ENCODE results near the gene CASKIN2. TPM values are rescaled to one million over a fixed set of nuclear protein-coding genes. Genes with fewer than 3 reads are reported as not detected.
"Not testable (repeated sequence)": the region's sequence is repeated elsewhere in the genome, so short reads cannot be mapped to it uniquely, and the experiment has no call there.

The CASKIN2 gene
- total RNA-seq, 1 experiment from 2014 or later: 30.0 TPM

- TF ChIP-seq, protein P1, sequence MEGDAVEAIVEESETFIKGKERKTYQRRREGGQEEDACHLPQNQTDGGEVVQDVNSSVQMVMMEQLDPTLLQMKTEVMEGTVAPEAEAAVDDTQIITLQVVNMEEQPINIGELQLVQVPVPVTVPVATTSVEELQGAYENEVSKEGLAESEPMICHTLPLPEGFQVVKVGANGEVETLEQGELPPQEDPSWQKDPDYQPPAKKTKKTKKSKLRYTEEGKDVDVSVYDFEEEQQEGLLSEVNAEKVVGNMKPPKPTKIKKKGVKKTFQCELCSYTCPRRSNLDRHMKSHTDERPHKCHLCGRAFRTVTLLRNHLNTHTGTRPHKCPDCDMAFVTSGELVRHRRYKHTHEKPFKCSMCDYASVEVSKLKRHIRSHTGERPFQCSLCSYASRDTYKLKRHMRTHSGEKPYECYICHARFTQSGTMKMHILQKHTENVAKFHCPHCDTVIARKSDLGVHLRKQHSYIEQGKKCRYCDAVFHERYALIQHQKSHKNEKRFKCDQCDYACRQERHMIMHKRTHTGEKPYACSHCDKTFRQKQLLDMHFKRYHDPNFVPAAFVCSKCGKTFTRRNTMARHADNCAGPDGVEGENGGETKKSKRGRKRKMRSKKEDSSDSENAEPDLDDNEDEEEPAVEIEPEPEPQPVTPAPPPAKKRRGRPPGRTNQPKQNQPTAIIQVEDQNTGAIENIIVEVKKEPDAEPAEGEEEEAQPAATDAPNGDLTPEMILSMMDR (IDR thresholded peaks at IDR 0.05; ENCODE audit: unreplicated experiment): no peak
- Mint-ChIP-seq H3K36me3 (ENCODE audit: insufficient read depth, unreplicated experiment) (peaks cover 19% of the 10 kb centered on the region), H3K27me3 (ENCODE audit: unreplicated experiment) (no peaks in the 10 kb centered on the region), H3K9me3 (ENCODE audit: low read depth, unreplicated experiment) (no peaks in the 10 kb centered on the region), H3K4me1 (ENCODE audit: low read depth, unreplicated experiment) (peaks cover 24% of the 10 kb centered on the region), H3K27ac (ENCODE audit: unreplicated experiment) (no peak overlapping the region), H3K4me3 (ENCODE audit: low read depth, unreplicated experiment) (no peak overlapping the region)
- BruUV-seq (replicated peaks): no TSS peak
- CTCF ChIA-PET: no interaction called here
- DNase-seq: no peak
- intact Hi-C loops (cut with micrococcal nuclease; ENCODE audit: unreplicated experiment): no loop called here
These were observed 56.1 kb downstream of the CASKIN2 start for GRCh38 chr17:75459246-75459589.

DNA sequence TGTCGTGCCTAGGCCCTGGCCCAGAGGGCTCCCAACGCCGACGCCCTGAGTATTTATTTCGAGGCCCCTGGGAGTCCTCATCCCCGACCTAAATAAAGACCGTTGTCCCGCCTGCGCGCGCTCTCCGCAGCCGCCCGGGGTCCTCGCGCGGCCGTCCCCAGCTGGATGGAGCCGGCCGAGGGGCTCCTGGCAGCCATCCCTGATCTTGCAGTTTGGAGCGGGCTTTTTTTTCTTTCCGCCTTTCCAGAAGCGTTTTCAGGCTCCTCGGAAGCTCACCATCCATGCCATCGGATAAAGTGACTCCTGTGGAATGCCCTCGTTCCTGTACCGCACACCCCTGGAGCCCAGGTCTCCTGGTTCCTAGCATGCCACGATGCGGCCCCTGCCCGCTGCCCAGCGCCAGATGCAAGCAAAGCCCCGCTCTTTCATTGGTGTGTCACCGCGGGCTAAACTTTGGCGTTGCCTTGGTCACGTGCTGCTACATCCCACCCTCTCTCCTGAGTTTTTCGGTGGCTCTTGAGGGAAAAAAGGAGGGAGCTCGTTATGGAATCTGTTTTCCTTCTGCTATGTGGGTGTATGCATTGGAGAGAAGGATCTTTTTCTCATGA is 58.2 kb downstream of the CASKIN2 start:
- H3K36me3 Mint-ChIP-seq (ENCODE audit: insufficient read depth, unreplicated experiment): peaks cover 19% of the 10 kb centered on the region
- H3K27me3 Mint-ChIP-seq (ENCODE audit: unreplicated experiment): no peaks in the 10 kb centered on the region
- intact Hi-C loops (cut with micrococcal nuclease; ENCODE audit: unreplicated experiment): no loop called here
- TSS peak; percentile 51 for BruUV-seq (replicated peaks)
- DNase-seq: peak; percentile 32
- no peaks in the 10 kb centered on the region for H3K9me3 Mint-ChIP-seq (ENCODE audit: low read depth, unreplicated experiment)
- CTCF ChIA-PET: interaction anchor here (1.1 to 1.2 kb wide), 2 partner anchors 59 to 144 kb away, joined by 3 to 6 read pairs; partner anchors contain the start of gene TSEN54
- H3K4me1 Mint-ChIP-seq (ENCODE audit: low read depth, unreplicated experiment): peaks cover 24% of the 10 kb centered on the region
- TF ChIP-seq, protein P1 (IDR thresholded peaks at IDR 0.05; ENCODE audit: unreplicated experiment): no peak
- peak overlapping the region; percentile 96 for H3K4me3 Mint-ChIP-seq (ENCODE audit: low read depth, unreplicated experiment)
- H3K27ac Mint-ChIP-seq (ENCODE audit: unreplicated experiment): peak overlapping the region; percentile 87

DNA sequence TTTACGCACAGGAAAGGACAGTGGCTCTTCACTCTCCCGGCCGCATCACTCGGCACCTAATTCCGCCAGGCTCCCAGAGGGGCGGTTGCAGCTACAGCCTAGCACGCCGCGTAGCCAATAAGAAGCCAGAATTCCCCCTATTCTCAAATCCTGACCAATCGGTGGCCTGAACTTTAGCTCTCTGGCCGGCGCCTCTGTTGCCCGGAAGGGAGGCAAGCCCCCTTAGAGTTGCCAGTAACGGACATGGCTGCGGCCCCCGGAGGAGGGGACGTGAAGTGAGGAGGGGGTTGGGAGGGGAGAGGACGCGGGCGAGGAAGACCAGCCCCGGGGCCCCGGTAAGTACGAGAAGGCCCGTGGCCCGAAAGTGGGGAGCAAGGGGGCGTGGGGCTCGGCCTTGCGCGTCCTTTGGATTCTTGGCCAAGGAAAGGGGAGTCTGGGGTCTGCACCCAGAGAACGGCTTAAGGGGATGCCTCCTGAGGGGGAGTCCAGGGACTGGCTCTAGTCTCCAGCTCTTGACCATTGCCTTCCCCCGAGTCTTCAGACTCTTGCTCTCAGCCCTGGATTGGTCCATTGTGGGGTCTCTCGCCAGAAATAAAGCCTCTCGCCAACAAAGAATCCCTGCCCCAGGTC is 58.8 kb downstream of the CASKIN2 start, which contains the start of gene TMEM94:
Gene TMEM94, plus strand, starts transcription at position 219 of the 630 bp plus-strand sequence. CDS start 15,271 bp downstream, outside the sequence.
- Mint-ChIP-seq H3K27me3 (ENCODE audit: unreplicated experiment) (no peaks in the 10 kb centered on the region), H3K27ac (ENCODE audit: unreplicated experiment) (peak within 1 kb of the TSS; percentile 87), H3K36me3 (ENCODE audit: insufficient read depth, unreplicated experiment) (peaks cover 19% of the 10 kb centered on the region), H3K4me1 (ENCODE audit: low read depth, unreplicated experiment) (peaks cover 24% of the 10 kb centered on the region), H3K9me3 (ENCODE audit: low read depth, unreplicated experiment) (no peaks in the 10 kb centered on the region), H3K4me3 (ENCODE audit: low read depth, unreplicated experiment) (peak within 1 kb of the TSS; percentile 96)
- CTCF ChIA-PET: interaction anchor here (0.5 to 1.2 kb wide), 7 partner anchors 15 to 177 kb away, joined by 3 to 6 read pairs (median 3); partner anchors contain the start of genes SLC25A19, SMIM5 and TSEN54
- peak; percentile 91 for DNase-seq
- intact Hi-C loops (cut with micrococcal nuclease; ENCODE audit: unreplicated experiment): no loop called here
- TF ChIP-seq, protein P1 (IDR thresholded peaks at IDR 0.05; ENCODE audit: unreplicated experiment): no peak
- BruUV-seq (replicated peaks): no TSS peak

DNA sequence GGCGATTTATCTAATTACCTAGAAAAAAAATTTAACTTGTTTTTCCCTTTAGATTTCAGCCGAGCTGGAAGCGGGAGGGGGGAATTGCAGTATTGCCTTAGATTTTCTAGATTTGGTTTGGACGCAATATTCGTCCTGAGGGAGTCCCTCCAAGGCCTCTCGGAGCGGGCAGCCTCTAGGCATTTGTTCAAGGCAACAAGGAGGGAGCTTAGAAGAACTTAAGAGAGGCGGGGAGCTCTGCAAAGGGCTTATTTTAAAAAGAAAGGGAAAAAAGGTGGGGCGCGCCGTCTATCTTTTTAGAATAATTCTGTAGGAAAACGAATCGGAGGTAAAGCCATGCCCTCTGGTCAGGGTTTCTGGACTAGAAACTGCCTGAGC is 59.3 kb downstream of the CASKIN2 start:
- Mint-ChIP-seq H3K27ac (ENCODE audit: unreplicated experiment) (peak overlapping the region; percentile 87), H3K4me1 (ENCODE audit: low read depth, unreplicated experiment) (peaks cover 24% of the 10 kb centered on the region), H3K27me3 (ENCODE audit: unreplicated experiment) (no peaks in the 10 kb centered on the region), H3K4me3 (ENCODE audit: low read depth, unreplicated experiment) (peak overlapping the region; percentile 96), H3K36me3 (ENCODE audit: insufficient read depth, unreplicated experiment) (peaks cover 19% of the 10 kb centered on the region), H3K9me3 (ENCODE audit: low read depth, unreplicated experiment) (no peaks in the 10 kb centered on the region)
- CTCF ChIA-PET: interaction anchor here (0.5 to 1.2 kb wide), 7 partner anchors 16 to 177 kb away, joined by 3 to 6 read pairs (median 3); partner anchors contain the start of genes SLC25A19, SMIM5 and TSEN54
- BruUV-seq (replicated peaks): no TSS peak
- intact Hi-C loops (cut with micrococcal nuclease; ENCODE audit: unreplicated experiment): no loop called here
- DNase-seq: no peak
- TF ChIP-seq, protein P1 (IDR thresholded peaks at IDR 0.05; ENCODE audit: unreplicated experiment): no peak

DNA sequence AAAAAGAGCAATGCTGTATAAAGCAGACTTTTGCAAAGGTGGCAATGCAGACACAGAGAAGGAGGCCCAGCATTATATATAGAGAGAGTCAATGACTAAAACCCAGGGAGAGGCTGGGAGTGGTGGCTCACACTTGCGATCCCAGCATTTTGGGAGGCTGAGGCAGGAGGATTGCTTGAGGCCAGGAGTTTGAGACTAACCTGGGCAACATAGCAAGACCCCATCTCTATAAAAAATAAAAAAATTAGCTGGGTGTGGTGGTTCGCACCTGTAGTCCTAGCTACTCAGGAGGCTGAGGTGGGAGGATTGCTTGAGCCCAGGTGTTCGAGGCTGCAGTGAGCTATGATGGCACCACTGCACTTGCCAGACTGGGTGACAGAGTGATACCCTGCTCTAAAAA is 60.7 kb downstream of the CASKIN2 start:
- CTCF ChIA-PET; H3K27ac Mint-ChIP-seq (ENCODE audit: unreplicated experiment); BruUV-seq (replicated peaks); DNase-seq; H3K27me3 Mint-ChIP-seq (ENCODE audit: unreplicated experiment); intact Hi-C loops (cut with micrococcal nuclease; ENCODE audit: unreplicated experiment); H3K9me3 Mint-ChIP-seq (ENCODE audit: low read depth, unreplicated experiment); H3K4me3 Mint-ChIP-seq (ENCODE audit: low read depth, unreplicated experiment): not testable (repeated sequence)
- H3K4me1 Mint-ChIP-seq (ENCODE audit: low read depth, unreplicated experiment): peaks cover 17% of the 10 kb centered on the region
- H3K36me3 Mint-ChIP-seq (ENCODE audit: insufficient read depth, unreplicated experiment): peaks cover 19% of the 10 kb centered on the region
